OCI-LY3 (cell line): Measurements from ENCODE around the gene SNTN.

Experiments
- H2AFZ ChIP-seq: fragments of 200-600, 300-600 bp; shearing (Covaris generic); 2 replicates; pipeline ENCODE4 v1.6.0; 2014; ENCODE audit warnings: antibody characterized with exemption, low read depth, low read length
- H3K27ac ChIP-seq: fragments of 200-600, 300-600 bp; sonication (generic); 2 replicates; pipeline ENCODE4 v1.5.1; 2014; ENCODE audit warnings: mild to moderate bottlenecking, low read length, moderate library complexity, mixed read lengths
- H3K27me3 ChIP-seq: fragments of 200-600, 300-600 bp; sonication (generic); 2 replicates; pipeline ENCODE4 v1.6.1; 2014; ENCODE audit warnings: low read depth, low read length, mixed read lengths
- H3K36me3 ChIP-seq: fragments of 200-600, 300-600 bp; sonication (generic); replicated peaks from 2 replicates; pipeline ENCODE3; 2014; ENCODE audit warnings: low read depth, low read length, mixed read lengths
- H3K4me1 ChIP-seq: fragments of 300-600, 200-600 bp; sonication (generic); 2 replicates; pipeline ENCODE4 v1.6.1; 2014; ENCODE audit warnings: low read length, mixed read lengths
- H3K4me2 ChIP-seq: fragments of 200-600, 300-600 bp; sonication (generic); 2 replicates; pipeline ENCODE4 v1.6.1; 2014; ENCODE audit warnings: low read length, mixed read lengths
- H3K4me3 ChIP-seq: fragments of 300-600, 200-600 bp; sonication (generic); 2 replicates; pipeline ENCODE4 v1.5.1; 2014; ENCODE audit warnings: antibody characterized with exemption, mild to moderate bottlenecking, low read length, moderate library complexity
- H3K79me2 ChIP-seq: fragments of 300-600, 200-600 bp; shearing (Covaris generic); 2 replicates; pipeline ENCODE4 v1.6.1; 2014; ENCODE audit warnings: mild to moderate bottlenecking, low read length, mixed read lengths
- H3K9ac ChIP-seq: fragments of 300-600, 200-600 bp; shearing (Covaris generic); 2 replicates; pipeline ENCODE4 v1.6.0; 2014; ENCODE audit warnings: mild to moderate bottlenecking, low read length, moderate library complexity
- H3K9me3 ChIP-seq: fragments of 200-600, 300-600 bp; shearing (Covaris generic); 2 replicates; pipeline ENCODE4 v1.6.1; 2014; ENCODE audit warnings: low read length, mixed read lengths; ENCODE audit not compliant: insufficient read depth
- H4K20me1 ChIP-seq: fragments of 200-600, 300-600 bp; sonication (generic); 2 replicates; pipeline ENCODE4 v1.6.1; 2016; ENCODE audit warnings: low read length, mixed read lengths; ENCODE audit not compliant: insufficient read depth
- EZH2phosphoT487 ChIP-seq: fragments of 200-600 bp; shearing (Covaris generic); IDR thresholded peaks from 2 replicates; pipeline ENCODE4 v1.6.1; 2018; ENCODE audit warnings: antibody characterized with exemption, mixed run types, low read depth
- TF ChIP-seq, protein P1 (sequence below): fragments of 200-600, 300-600 bp; sonication (generic); IDR thresholded peaks from 2 replicates; pipeline ENCODE4 v1.5.1; 2014; ENCODE audit warnings: antibody characterized with exemption, low read length, low read depth

Gene SNTN

DNA sequence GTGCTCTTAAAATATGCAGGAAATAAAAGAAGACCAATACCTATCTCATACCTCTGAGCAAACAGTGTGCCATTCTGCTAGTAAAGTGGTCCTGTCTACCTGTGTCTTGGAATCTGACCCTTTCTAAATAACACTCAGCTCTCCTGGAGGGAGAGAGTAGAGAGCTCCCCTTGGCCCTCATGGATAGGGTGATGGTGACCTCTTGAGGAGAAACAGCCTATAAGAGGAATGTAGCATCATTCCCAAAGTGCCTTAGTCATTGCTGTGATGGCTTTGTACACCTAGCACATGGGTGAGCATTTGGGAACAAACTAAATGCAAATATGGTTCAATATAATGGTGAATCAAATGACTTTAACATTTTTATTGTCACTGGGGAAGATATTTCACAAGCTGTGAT is 10.0 kb downstream of the SNTN start:
- Histone ChIP-seq H3K27me3 (no peaks in the 10 kb centered on the region), H3K4me3 (no peak overlapping the region), H2AFZ (no peak overlapping the region), H3K27ac (no peak overlapping the region), H3K4me1 (no peaks in the 10 kb centered on the region), H4K20me1 (no peaks in the 10 kb centered on the region), H3K4me2 (no peak overlapping the region), H3K79me2 (no peaks in the 10 kb centered on the region), H3K9me3 (no peaks in the 10 kb centered on the region), H3K9ac (no peak overlapping the region), H3K36me3 (no peaks in the 10 kb centered on the region)
- TF ChIP-seq, protein P1, sequence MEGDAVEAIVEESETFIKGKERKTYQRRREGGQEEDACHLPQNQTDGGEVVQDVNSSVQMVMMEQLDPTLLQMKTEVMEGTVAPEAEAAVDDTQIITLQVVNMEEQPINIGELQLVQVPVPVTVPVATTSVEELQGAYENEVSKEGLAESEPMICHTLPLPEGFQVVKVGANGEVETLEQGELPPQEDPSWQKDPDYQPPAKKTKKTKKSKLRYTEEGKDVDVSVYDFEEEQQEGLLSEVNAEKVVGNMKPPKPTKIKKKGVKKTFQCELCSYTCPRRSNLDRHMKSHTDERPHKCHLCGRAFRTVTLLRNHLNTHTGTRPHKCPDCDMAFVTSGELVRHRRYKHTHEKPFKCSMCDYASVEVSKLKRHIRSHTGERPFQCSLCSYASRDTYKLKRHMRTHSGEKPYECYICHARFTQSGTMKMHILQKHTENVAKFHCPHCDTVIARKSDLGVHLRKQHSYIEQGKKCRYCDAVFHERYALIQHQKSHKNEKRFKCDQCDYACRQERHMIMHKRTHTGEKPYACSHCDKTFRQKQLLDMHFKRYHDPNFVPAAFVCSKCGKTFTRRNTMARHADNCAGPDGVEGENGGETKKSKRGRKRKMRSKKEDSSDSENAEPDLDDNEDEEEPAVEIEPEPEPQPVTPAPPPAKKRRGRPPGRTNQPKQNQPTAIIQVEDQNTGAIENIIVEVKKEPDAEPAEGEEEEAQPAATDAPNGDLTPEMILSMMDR: no peak
- no peak for TF ChIP-seq EZH2phosphoT487

DNA sequence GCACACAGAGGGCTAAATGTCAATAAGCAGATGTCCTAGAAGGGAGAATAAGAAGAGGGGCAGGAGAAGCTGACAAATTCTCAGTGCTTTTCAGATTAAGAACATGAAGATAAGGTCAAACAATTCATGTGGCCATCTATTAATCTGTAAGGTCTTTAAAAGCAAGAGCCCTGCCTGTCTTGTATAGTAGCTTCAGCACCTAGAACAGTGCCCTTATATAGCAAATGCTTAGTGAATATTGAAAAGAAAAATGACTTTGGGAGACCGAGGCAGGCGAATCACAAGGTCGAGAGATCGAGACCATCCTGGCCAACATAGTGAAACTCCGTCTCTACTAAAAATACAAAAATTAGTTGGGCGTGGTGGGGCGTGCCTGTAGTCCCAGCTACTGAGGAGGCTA is 18.1 kb downstream of the SNTN start:
- H3K4me1 ChIP-seq: no peaks in the 10 kb centered on the region
- no peak overlapping the region for H3K9ac ChIP-seq
- no peaks in the 10 kb centered on the region for H4K20me1 ChIP-seq
- TF ChIP-seq, protein P1: no peak
- TF ChIP-seq EZH2phosphoT487: no peak
- H3K4me3 ChIP-seq: no peak overlapping the region
- H2AFZ ChIP-seq: no peak overlapping the region
- H3K27ac ChIP-seq: no peak overlapping the region
- no peaks in the 10 kb centered on the region; the same call in 1 of the 2 replicates for H3K27me3 ChIP-seq
- H3K79me2 ChIP-seq: no peaks in the 10 kb centered on the region
- no peak overlapping the region for H3K4me2 ChIP-seq
- H3K36me3 ChIP-seq: no peaks in the 10 kb centered on the region
- H3K9me3 ChIP-seq: no peaks in the 10 kb centered on the region

DNA sequence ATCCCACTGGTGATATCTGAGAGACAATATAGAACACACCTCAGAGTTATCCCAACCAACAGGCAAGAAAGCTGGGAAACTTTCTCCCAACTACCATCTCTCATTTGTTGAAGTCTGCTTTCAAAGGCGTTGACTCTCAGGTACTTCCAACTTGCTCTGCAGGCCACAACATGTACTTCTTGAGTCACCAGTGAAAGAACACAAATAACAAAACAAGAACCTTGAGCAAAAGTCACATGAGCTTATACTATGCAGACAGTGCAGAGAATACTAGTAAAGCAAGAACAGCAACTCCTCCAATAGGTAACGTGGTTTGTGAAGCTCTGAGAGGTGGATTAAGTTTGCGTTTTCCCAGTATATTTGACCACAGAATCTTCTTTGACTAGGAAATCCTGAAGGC is 20.6 kb downstream of the SNTN start:
- Histone ChIP-seq H4K20me1 (no peaks in the 10 kb centered on the region), H3K4me1 (no peaks in the 10 kb centered on the region), H3K4me2 (no peak overlapping the region), H3K9ac (no peak overlapping the region), H3K27ac (no peak overlapping the region), H3K9me3 (no peaks in the 10 kb centered on the region), H3K36me3 (no peaks in the 10 kb centered on the region), H3K27me3 (no peaks in the 10 kb centered on the region; the same call in 1 of the 2 replicates), H3K79me2 (no peaks in the 10 kb centered on the region), H2AFZ (no peak overlapping the region), H3K4me3 (no peak overlapping the region)
- no peak for TF ChIP-seq EZH2phosphoT487
- TF ChIP-seq, protein P1: no peak

GRCh38 chr3:63674586-63674985 is 22.1 kb downstream of the SNTN start:
- no peaks in the 10 kb centered on the region for H4K20me1 ChIP-seq
- no peaks in the 10 kb centered on the region for H3K79me2 ChIP-seq
- H3K9ac ChIP-seq: no peak overlapping the region
- H3K27me3 ChIP-seq: no peaks in the 10 kb centered on the region; the same call in 1 of the 2 replicates
- no peak overlapping the region for H3K4me3 ChIP-seq
- H3K27ac ChIP-seq: no peak overlapping the region
- no peaks in the 10 kb centered on the region for H3K4me1 ChIP-seq
- no peaks in the 10 kb centered on the region for H3K9me3 ChIP-seq
- no peaks in the 10 kb centered on the region for H3K36me3 ChIP-seq
- H2AFZ ChIP-seq: no peak overlapping the region
- H3K4me2 ChIP-seq: no peak overlapping the region
- TF ChIP-seq, protein P1: no peak
- TF ChIP-seq EZH2phosphoT487: no peak
